ENCODE results near the gene PDS5B. TPM values are rescaled to one million over a fixed set of nuclear protein-coding genes. Genes with fewer than 3 reads are reported as not detected.

Gene PDS5B
- total RNA-seq, 2 experiments from 2014 or later: 39.8 to 40.6 TPM

GRCh38 chr13:32585550-32586079, 637 bp upstream of the PDS5B start:
- Histone ChIP-seq H3K4me3 (ENCODE audit: low read length) (peak overlapping the region; percentile 58), H3K27me3 (ENCODE audit: control insufficient read depth in 1 of 2, insufficient read depth in 2 of 2, low read length in 2 of 2) (no peaks in the 10 kb centered on the region), H3K4me1 (ENCODE audit: insufficient read depth, low read length) (peaks cover 12% of the 10 kb centered on the region), H3K27ac (ENCODE audit: low read depth in 1 of 2, low read length in 2 of 2) (peak overlapping the region in 1 of 2 donors; percentile 69), H3K9me3 (ENCODE audit: control insufficient read depth in 1 of 2, insufficient read depth in 1 of 2, low read length in 2 of 2) (no peaks in the 10 kb centered on the region), H3K36me3 (ENCODE audit: insufficient read depth, low read length) (no peaks in the 10 kb centered on the region)
- Mint-ChIP-seq H3K27me3 (no peaks in the 10 kb centered on the region), H3K4me1 (ENCODE audit: low read depth) (peaks cover 41% of the 10 kb centered on the region), H3K4me3 (peak overlapping the region; percentile 93), H3K9me3 (no peaks in the 10 kb centered on the region), H3K27ac (peak overlapping the region; percentile 83), H3K36me3 (ENCODE audit: low read depth) (peaks cover 13% of the 10 kb centered on the region)
- ChIA-PET CTCF (interaction anchor here (0.7 to 6.9 kb wide), 25 partner anchors 11 to 1591 kb away, joined by 3 to 111 read pairs (median 4); partner anchors contain the start of genes N4BP2L1 and N4BP2L2), POLR2A (interaction anchor here (0.6 to 2.9 kb wide), 18 partner anchors 47 to 957 kb away, joined by 3 to 35 read pairs (median 4); partner anchors contain the start of genes BRCA2, N4BP2L1, N4BP2L2 and ZAR1L)
- no peak for TF ChIP-seq CTCF (IDR thresholded peaks at IDR 0.05)
- intact Hi-C loops (cut with DNase I, micrococcal nuclease): loop anchor here (1.0 to 10.0 kb wide), 10 partner anchors 47 to 1232 kb away; partner anchors contain the start of genes RFC3 (in 2 of the 2), BRCA2 (in 1 of the 2), N4BP2L1 (in 1 of the 2) and N4BP2L2 (in 1 of the 2)
- no peak for ATAC-seq (ENCODE audit: poor library complexity)
- DNase-seq: peak in 5 of 14 experiments; percentile 0 to 35 (median 16)

- peaks cover 49% of the 10 kb centered on the region for H3K4me1 Mint-ChIP-seq (ENCODE audit: low read depth)
- no peaks in the 10 kb centered on the region for H3K9me3 Mint-ChIP-seq
- peak overlapping the region; percentile 97 for H3K4me3 Mint-ChIP-seq
- H3K27me3 ChIP-seq (ENCODE audit: control insufficient read depth in 1 of 2, insufficient read depth in 2 of 2, low read length in 2 of 2): no peaks in the 10 kb centered on the region
- ChIA-PET POLR2A (interaction anchor here (0.5 to 2.9 kb wide), 12 partner anchors 10 to 956 kb away, joined by 3 to 35 read pairs (median 6); partner anchors contain the start of genes BRCA2, N4BP2L1, N4BP2L2 and ZAR1L), CTCF (interaction anchor here (0.8 to 6.9 kb wide), 5 partner anchors 49 to 81 kb away, joined by 4 to 111 read pairs (median 41); partner anchors contain the start of gene N4BP2L2)
- TF ChIP-seq CTCF (IDR thresholded peaks at IDR 0.05): no peak
- H3K36me3 ChIP-seq (ENCODE audit: insufficient read depth, low read length): no peaks in the 10 kb centered on the region
- intact Hi-C loops (cut with DNase I, micrococcal nuclease): loop anchor here (1.0 to 10.0 kb wide), 7 partner anchors 49 to 1230 kb away; partner anchors contain the start of genes RFC3 (in 2 of the 2), BRCA2 (in 1 of the 2), N4BP2L1 (in 1 of the 2) and N4BP2L2 (in 1 of the 2)
- H3K4me3 ChIP-seq (ENCODE audit: low read length): peak overlapping the region; percentile 85
- no peaks in the 10 kb centered on the region for H3K9me3 ChIP-seq (ENCODE audit: control insufficient read depth in 1 of 2, insufficient read depth in 1 of 2, low read length in 2 of 2)
- peak overlapping the region; percentile 93 for H3K27ac Mint-ChIP-seq
- DNase-seq: peak; percentile 24 to 75 (median 48)
- H3K36me3 Mint-ChIP-seq (ENCODE audit: low read depth): peaks cover 13% of the 10 kb centered on the region
- H3K4me1 ChIP-seq (ENCODE audit: insufficient read depth, low read length): peaks cover 12% of the 10 kb centered on the region
- H3K27ac ChIP-seq (ENCODE audit: low read depth in 1 of 2, low read length in 2 of 2): peak overlapping the region; percentile 55 to 63
- ATAC-seq (ENCODE audit: poor library complexity): peak; percentile 15
- H3K27me3 Mint-ChIP-seq: no peaks in the 10 kb centered on the region
Observed at GRCh38 chr13:32587011-32587810, 959 bp downstream of the PDS5B start.

DNA sequence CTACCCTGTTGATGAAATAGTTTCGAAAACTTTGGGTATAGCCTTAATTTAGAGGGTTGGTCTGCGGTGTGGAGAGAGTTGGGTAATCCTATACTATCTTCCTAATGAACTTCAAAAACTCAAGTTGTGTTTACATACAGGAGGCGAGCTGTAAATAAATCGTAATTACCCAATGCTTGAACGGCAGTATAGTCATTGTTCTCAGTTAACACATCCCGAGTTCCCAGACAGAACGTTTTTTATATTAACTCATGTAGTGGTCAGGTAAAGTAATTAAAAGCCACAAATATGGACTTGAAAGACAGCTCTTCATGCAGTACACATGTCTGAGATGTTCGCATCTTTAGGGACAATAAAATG, 1.5 kb downstream of the PDS5B start:
- H3K4me3 ChIP-seq (ENCODE audit: low read length): peak overlapping the region; percentile 85
- no peaks in the 10 kb centered on the region for H3K27me3 Mint-ChIP-seq
- peak overlapping the region; percentile 55 to 63 for H3K27ac ChIP-seq (ENCODE audit: low read depth in 1 of 2, low read length in 2 of 2)
- peaks cover 55% of the 10 kb centered on the region for H3K4me1 Mint-ChIP-seq (ENCODE audit: low read depth)
- ChIA-PET POLR2A (interaction anchor here (0.7 to 2.9 kb wide), 11 partner anchors 9 to 955 kb away, joined by 3 to 35 read pairs (median 6); partner anchors contain the start of genes BRCA2, N4BP2L1, N4BP2L2 and ZAR1L), CTCF (interaction anchor here (0.8 to 6.9 kb wide), 5 partner anchors 49 to 81 kb away, joined by 4 to 111 read pairs (median 41); partner anchors contain the start of gene N4BP2L2)
- H3K27ac Mint-ChIP-seq: peak overlapping the region; percentile 93
- H3K36me3 ChIP-seq (ENCODE audit: insufficient read depth, low read length): no peaks in the 10 kb centered on the region
- H3K27me3 ChIP-seq (ENCODE audit: control insufficient read depth in 1 of 2, insufficient read depth in 2 of 2, low read length in 2 of 2): no peaks in the 10 kb centered on the region
- intact Hi-C loops (cut with DNase I, micrococcal nuclease): loop anchor here (1.0 to 10.0 kb wide), 7 partner anchors 49 to 1230 kb away; partner anchors contain the start of genes RFC3 (in 2 of the 2), BRCA2 (in 1 of the 2), N4BP2L1 (in 1 of the 2) and N4BP2L2 (in 1 of the 2)
- ATAC-seq (ENCODE audit: poor library complexity) (no peak), DNase-seq (peak in 1 of 14 experiments; percentile 0)
- H3K9me3 ChIP-seq (ENCODE audit: control insufficient read depth in 1 of 2, insufficient read depth in 1 of 2, low read length in 2 of 2): no peaks in the 10 kb centered on the region
- peaks cover 12% of the 10 kb centered on the region for H3K4me1 ChIP-seq (ENCODE audit: insufficient read depth, low read length)
- TF ChIP-seq CTCF (IDR thresholded peaks at IDR 0.05): no peak
- peak overlapping the region; percentile 97 for H3K4me3 Mint-ChIP-seq
- peaks cover 13% of the 10 kb centered on the region for H3K36me3 Mint-ChIP-seq (ENCODE audit: low read depth)
- H3K9me3 Mint-ChIP-seq: no peaks in the 10 kb centered on the region

All from CD4-positive, alpha-beta T cell (primary cell).